ENCODE results near the gene VAV2. TPM values are rescaled to one million over a fixed set of nuclear protein-coding genes. Genes with fewer than 3 reads are reported as not detected.

Gene VAV2
- total and polyA plus RNA-seq, 2 donors = 5.4 to 9.8 TPM

DNA sequence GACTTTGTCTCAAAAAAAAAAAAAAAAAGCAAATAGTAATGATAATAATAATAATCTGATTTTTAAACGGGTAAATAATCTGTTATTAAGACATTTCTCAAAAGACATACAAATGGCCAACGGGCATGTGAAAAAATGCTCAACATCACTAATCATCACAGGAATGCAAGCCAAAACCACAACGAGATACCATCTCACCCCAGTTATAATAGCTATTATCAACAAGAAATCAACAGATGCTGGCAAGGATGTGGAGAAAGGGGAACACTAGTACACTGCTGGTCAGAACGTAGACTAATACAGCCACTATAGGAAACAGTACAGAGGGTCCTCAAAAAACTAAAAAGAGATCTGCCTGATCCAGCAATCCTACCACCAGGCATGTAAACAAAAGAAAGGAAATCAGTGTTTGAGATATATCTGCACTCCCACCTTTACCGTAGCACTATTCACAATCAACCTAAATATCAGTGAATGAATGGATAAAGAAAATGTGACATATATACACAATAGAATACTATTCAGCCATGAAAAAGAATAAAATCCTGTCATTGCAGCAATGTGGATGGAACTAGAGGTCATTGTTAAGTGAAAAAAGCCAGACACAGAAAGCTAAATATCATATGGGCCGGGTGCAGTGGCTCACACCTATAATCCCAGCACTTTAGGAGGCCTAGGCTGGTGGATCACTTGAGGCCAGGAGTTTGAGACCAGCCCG is 24.9 kb downstream of the VAV2 start:
- Histone ChIP-seq H3K4me3 (ENCODE audit: low read length in 2 of 2) (no peak overlapping the region), H3K9me3 (ENCODE audit: control insufficient read depth in 2 of 2, insufficient read depth in 1 of 2, low read length in 1 of 2) (peaks cover 0 to 7% of the 10 kb centered on the region in 2 donors), H3K27ac (ENCODE audit: low read depth in 1 of 2, low read length in 1 of 2) (no peak overlapping the region), H3K4me1 (ENCODE audit: control insufficient read depth in 2 of 2, insufficient read depth in 2 of 2, low read length in 2 of 2) (no peaks in the 10 kb centered on the region), H3K27me3 (ENCODE audit: control insufficient read depth in 2 of 2, insufficient read depth in 1 of 2, low read length in 1 of 2) (no peaks in the 10 kb centered on the region), H3K36me3 (ENCODE audit: control insufficient read depth in 2 of 2, insufficient read depth in 2 of 2, low read length in 1 of 2) (no peaks in the 10 kb centered on the region)
- 62% methylated on average over 7 of the region's 7 CpGs for WGBS
- DNase-seq (ENCODE audit: low read depth in 6 of 9, low spot score in 9 of 9) = no peak

DNA sequence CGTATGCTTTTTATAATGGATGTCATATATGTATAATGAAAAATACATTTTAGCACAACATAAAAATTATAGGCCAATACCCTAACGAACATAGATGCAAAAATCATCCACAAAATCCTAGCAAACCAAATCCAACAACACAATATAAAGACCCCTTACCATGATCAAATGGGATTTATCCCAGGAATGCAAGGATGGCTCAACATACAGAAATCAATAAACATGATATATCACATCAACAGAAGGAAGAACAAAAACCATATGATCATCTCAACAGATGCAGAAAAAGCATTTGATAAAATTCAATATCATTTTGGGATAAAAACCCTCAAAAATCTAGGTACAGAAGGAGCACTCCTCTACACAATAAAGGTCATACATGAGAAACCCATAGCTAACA is 27.7 kb downstream of the VAV2 start:
- Histone ChIP-seq H3K27ac (ENCODE audit: low read depth in 1 of 2, low read length in 1 of 2) (no peak overlapping the region), H3K36me3 (ENCODE audit: control insufficient read depth in 2 of 2, insufficient read depth in 2 of 2, low read length in 1 of 2) (no peaks in the 10 kb centered on the region), H3K27me3 (ENCODE audit: control insufficient read depth in 2 of 2, insufficient read depth in 1 of 2, low read length in 1 of 2) (no peaks in the 10 kb centered on the region), H3K4me3 (ENCODE audit: low read length in 2 of 2) (no peak overlapping the region), H3K9me3 (ENCODE audit: control insufficient read depth in 2 of 2, insufficient read depth in 1 of 2, low read length in 1 of 2) (peaks cover 0 to 7% of the 10 kb centered on the region in 2 donors), H3K4me1 (ENCODE audit: control insufficient read depth in 2 of 2, insufficient read depth in 2 of 2, low read length in 2 of 2) (no peaks in the 10 kb centered on the region)
- DNase-seq (ENCODE audit: low read depth in 6 of 9, low spot score in 9 of 9) = no peak
- 89% methylated on average over 2 of the region's 2 CpGs for WGBS

DNA sequence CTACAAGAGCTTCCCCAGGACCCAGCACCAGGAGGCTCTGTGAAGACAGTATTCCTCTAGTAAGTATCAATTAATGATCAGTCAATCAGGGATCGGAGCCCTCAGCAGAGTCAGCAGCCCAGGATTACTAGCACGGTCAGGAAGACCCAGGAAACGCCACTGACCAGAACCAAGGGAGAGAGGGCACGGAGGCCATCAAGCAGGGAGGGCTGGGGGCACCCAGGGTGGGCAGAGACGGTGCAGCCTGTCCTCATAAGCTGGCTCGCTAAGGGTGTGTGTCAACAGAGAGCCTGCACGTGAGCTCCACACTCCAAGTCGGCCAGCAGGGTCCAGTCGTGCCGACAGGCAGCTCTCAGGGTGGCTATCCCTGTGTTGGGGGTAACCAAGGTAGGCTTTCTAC is 29.0 kb downstream of the VAV2 start:
- Histone ChIP-seq H3K36me3 (ENCODE audit: control insufficient read depth in 2 of 2, insufficient read depth in 2 of 2, low read length in 1 of 2) (no peaks in the 10 kb centered on the region), H3K9me3 (ENCODE audit: control insufficient read depth in 2 of 2, insufficient read depth in 1 of 2, low read length in 1 of 2) (peaks cover 0 to 7% of the 10 kb centered on the region in 2 donors), H3K27me3 (ENCODE audit: control insufficient read depth in 2 of 2, insufficient read depth in 1 of 2, low read length in 1 of 2) (no peaks in the 10 kb centered on the region), H3K4me3 (ENCODE audit: low read length in 2 of 2) (no peak overlapping the region), H3K4me1 (ENCODE audit: control insufficient read depth in 2 of 2, insufficient read depth in 2 of 2, low read length in 2 of 2) (peaks cover 0 to 7% of the 10 kb centered on the region in 2 donors), H3K27ac (ENCODE audit: low read depth in 1 of 2, low read length in 1 of 2) (no peak overlapping the region)
- WGBS = 97% methylated on average over 10 of the region's 10 CpGs
- DNase-seq (ENCODE audit: low read depth in 6 of 9, low spot score in 9 of 9) = no peak

DNA sequence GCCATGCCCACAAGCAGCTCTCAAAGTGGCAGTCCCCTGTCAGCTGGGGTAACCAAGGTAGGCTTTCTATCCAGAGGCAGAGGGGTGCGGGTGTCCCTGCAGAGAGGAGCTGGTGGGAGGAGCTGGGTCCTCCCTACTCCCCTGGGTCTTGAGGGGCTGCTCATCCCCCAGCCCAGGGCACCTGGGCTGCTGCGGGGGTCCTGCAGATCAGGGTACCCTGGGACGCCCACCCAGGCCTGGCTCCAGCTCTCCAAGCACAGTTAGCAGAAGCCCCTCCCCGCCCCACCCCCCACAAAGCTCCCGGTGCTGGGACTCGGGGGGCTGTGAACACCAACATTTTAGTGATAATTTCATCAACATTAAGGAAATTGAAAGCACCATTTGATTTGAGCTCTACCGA is 29.8 kb downstream of the VAV2 start:
- H3K4me1 ChIP-seq (ENCODE audit: control insufficient read depth in 2 of 2, insufficient read depth in 2 of 2, low read length in 2 of 2) = peaks cover 0 to 10% of the 10 kb centered on the region in 2 donors
- 94% methylated on average over 7 of the region's 7 CpGs for WGBS

DNA sequence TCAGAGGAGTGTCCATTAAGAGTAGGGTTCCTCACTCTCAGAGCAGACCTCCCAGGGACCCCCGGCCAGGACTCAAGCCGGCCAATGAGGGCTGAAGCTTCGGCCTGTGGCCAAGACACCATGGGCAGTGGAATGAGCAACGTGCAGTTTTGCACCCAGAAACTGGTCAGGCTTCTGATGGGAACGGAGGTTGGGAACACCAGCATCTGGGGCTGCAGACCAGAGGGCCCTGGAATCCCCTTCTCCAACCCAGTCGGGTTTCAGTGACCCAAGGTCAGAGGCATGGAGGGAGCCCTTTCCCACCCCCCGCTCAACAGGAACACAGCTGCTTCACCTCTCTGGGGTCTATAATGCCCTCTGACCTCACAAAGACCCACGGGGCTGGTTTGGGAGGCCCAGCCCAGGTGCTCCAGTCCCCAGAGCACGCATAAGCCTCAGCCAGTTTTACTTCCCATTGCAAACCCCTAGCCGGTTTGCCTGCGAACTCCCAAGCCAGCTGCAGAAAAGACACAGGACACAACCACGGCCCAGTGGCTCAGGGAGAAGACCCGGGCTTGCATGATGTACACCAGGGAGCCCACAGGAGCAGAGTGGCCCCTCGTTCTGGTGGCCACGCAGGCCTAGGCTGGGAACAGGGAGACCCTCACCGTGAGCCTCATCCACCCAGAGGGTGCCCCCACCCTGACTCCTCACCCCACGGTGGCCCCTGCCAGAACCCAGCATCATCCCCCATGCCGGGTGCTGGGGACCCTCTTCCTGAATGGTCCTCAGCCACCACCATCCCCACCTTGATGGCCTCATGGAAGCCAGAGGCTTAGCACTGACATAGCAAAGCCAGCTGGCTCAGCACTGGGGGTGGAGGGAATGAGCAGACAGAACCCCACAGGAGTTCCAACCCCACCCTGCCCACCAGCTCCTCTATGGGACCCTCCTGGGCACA is 30.6 kb downstream of the VAV2 start:
- no peaks in the 10 kb centered on the region for H3K27me3 ChIP-seq (ENCODE audit: control insufficient read depth in 2 of 2, insufficient read depth in 1 of 2, low read length in 1 of 2)
- peaks cover 0 to 7% of the 10 kb centered on the region in 2 donors for H3K9me3 ChIP-seq (ENCODE audit: control insufficient read depth in 2 of 2, insufficient read depth in 1 of 2, low read length in 1 of 2)
- peaks cover 0 to 18% of the 10 kb centered on the region in 2 donors for H3K4me1 ChIP-seq (ENCODE audit: control insufficient read depth in 2 of 2, insufficient read depth in 2 of 2, low read length in 2 of 2)
- H3K4me3 ChIP-seq (ENCODE audit: low read length in 2 of 2) = no peak overlapping the region
- no peaks in the 10 kb centered on the region for H3K36me3 ChIP-seq (ENCODE audit: control insufficient read depth in 2 of 2, insufficient read depth in 2 of 2, low read length in 1 of 2)
- no peak for DNase-seq (ENCODE audit: low read depth in 6 of 9, low spot score in 9 of 9)
- WGBS = 95% methylated on average over 18 of the region's 18 CpGs
- no peak overlapping the region for H3K27ac ChIP-seq (ENCODE audit: low read depth in 1 of 2, low read length in 1 of 2)

More for the DNA sequence above, 29.8 kb downstream of the VAV2 start:
- no peak overlapping the region for H3K4me3 ChIP-seq (ENCODE audit: low read length in 2 of 2)
- H3K9me3 ChIP-seq (ENCODE audit: control insufficient read depth in 2 of 2, insufficient read depth in 1 of 2, low read length in 1 of 2) = peaks cover 0 to 7% of the 10 kb centered on the region in 2 donors
- no peaks in the 10 kb centered on the region for H3K36me3 ChIP-seq (ENCODE audit: control insufficient read depth in 2 of 2, insufficient read depth in 2 of 2, low read length in 1 of 2)
- no peak for DNase-seq (ENCODE audit: low read depth in 6 of 9, low spot score in 9 of 9)
- no peaks in the 10 kb centered on the region for H3K27me3 ChIP-seq (ENCODE audit: control insufficient read depth in 2 of 2, insufficient read depth in 1 of 2, low read length in 1 of 2)
- H3K27ac ChIP-seq (ENCODE audit: low read depth in 1 of 2, low read length in 1 of 2) = no peak overlapping the region

DNA sequence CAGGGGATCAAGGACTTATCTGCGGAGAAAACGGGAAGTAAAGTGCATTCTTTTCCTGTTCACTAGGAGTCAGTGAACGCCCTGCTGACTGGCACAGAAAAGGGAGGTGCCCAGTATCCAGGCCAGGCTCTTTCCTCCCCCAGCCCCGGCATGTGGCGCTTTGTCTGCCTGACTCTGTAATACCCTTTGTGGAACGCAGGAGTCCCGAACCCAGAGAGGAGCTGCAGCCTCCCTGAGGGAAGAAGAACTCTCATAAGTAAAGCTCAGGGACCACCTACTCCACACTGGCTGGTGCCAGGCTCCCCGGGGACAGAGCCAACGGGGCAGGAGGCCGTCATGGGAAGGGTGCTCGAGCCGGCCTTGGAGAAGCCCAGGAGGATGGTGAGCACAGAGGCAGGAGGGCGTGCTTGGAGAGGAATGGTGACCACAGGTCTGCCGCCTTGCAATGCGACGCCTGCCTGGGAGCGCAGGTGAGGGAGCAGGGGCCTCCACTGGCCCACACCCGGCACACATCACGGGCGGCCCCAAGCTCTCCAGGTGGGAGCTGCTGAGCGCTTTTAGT is 31.5 kb downstream of the VAV2 start:
- DNase-seq (ENCODE audit: low read depth in 6 of 9, low spot score in 9 of 9) = no peak
- H3K4me3 ChIP-seq (ENCODE audit: low read length in 2 of 2) = no peak overlapping the region
- H3K27me3 ChIP-seq (ENCODE audit: control insufficient read depth in 2 of 2, insufficient read depth in 1 of 2, low read length in 1 of 2) = no peaks in the 10 kb centered on the region
- no peak overlapping the region for H3K27ac ChIP-seq (ENCODE audit: low read depth in 1 of 2, low read length in 1 of 2)
- peaks cover 0 to 7% of the 10 kb centered on the region in 2 donors for H3K9me3 ChIP-seq (ENCODE audit: control insufficient read depth in 2 of 2, insufficient read depth in 1 of 2, low read length in 1 of 2)
- peaks cover 0 to 26% of the 10 kb centered on the region in 2 donors for H3K4me1 ChIP-seq (ENCODE audit: control insufficient read depth in 2 of 2, insufficient read depth in 2 of 2, low read length in 2 of 2)
- WGBS = 80% methylated on average over 21 of the region's 21 CpGs
- H3K36me3 ChIP-seq (ENCODE audit: control insufficient read depth in 2 of 2, insufficient read depth in 2 of 2, low read length in 1 of 2) = no peaks in the 10 kb centered on the region

DNA sequence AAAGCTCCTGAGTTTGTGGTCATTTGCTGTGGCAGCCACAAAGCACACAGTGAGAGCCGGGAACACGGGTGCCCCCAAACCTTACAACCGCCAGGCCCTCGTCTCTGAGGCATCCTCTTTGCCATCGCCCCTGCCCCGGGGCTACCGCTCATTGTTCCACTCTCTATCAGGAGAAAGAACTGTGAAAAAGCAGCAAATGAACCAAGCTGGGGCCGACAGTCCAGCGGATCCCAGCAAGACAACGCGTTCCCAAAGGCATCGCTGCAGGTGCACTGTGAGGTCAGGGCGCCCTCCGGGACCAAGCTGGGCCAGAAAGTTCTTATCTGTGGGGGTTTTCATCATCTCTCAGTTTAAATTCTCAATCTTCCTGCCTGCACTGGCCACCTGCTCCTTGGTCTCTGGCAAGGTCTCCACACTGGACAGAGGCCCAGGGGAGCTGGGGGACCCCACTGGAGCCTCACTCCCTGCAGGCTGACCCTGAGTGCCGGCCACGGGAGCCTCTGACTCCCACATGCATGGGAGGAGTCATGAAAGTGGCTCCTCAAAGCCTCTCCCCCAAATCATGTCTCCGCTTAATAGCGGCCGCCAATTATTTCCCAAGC is 32.1 kb downstream of the VAV2 start:
- Histone ChIP-seq H3K9me3 (ENCODE audit: control insufficient read depth in 2 of 2, insufficient read depth in 1 of 2, low read length in 1 of 2) (peaks cover 0 to 7% of the 10 kb centered on the region in 2 donors), H3K27ac (ENCODE audit: low read depth in 1 of 2, low read length in 1 of 2) (no peak overlapping the region), H3K4me3 (ENCODE audit: low read length in 2 of 2) (no peak overlapping the region), H3K4me1 (ENCODE audit: control insufficient read depth in 2 of 2, insufficient read depth in 2 of 2, low read length in 2 of 2) (peaks cover 0 to 27% of the 10 kb centered on the region in 2 donors), H3K27me3 (ENCODE audit: control insufficient read depth in 2 of 2, insufficient read depth in 1 of 2, low read length in 1 of 2) (no peaks in the 10 kb centered on the region), H3K36me3 (ENCODE audit: control insufficient read depth in 2 of 2, insufficient read depth in 2 of 2, low read length in 1 of 2) (no peaks in the 10 kb centered on the region)
- DNase-seq (ENCODE audit: low read depth in 6 of 9, low spot score in 9 of 9) = no peak
- 93% methylated on average over 19 of the region's 19 CpGs for WGBS

DNA sequence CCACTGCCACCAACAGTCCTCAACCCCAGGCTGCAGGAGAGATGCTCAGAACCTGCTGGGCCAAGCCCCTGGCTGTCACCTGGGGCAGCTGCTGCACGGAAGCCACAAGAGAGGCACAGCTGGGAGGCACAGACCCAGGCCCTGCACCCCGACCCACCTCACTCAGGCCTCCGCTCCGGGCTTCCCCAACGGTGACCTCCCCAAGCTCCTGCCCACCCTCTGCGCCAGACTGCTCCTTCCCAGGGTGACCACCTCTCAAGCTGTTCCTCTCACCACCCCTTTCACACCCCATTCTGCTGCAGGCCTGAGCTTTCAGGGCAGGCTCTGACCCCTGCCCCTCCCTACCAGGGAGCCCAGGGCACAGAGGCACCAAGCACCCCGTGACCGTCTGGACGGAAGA is 33.0 kb downstream of the VAV2 start:
- no peak for DNase-seq (ENCODE audit: low read depth in 6 of 9, low spot score in 9 of 9)
- no peak overlapping the region for H3K27ac ChIP-seq (ENCODE audit: low read depth in 1 of 2, low read length in 1 of 2)
- peaks cover 0 to 7% of the 10 kb centered on the region in 2 donors for H3K9me3 ChIP-seq (ENCODE audit: control insufficient read depth in 2 of 2, insufficient read depth in 1 of 2, low read length in 1 of 2)
- no peaks in the 10 kb centered on the region for H3K27me3 ChIP-seq (ENCODE audit: control insufficient read depth in 2 of 2, insufficient read depth in 1 of 2, low read length in 1 of 2)
- H3K4me3 ChIP-seq (ENCODE audit: low read length in 2 of 2) = no peak overlapping the region
- WGBS = 95% methylated on average over 9 of the region's 9 CpGs
- H3K36me3 ChIP-seq (ENCODE audit: control insufficient read depth in 2 of 2, insufficient read depth in 2 of 2, low read length in 1 of 2) = no peaks in the 10 kb centered on the region
- peaks cover 3 to 36% of the 10 kb centered on the region in 2 donors for H3K4me1 ChIP-seq (ENCODE audit: control insufficient read depth in 2 of 2, insufficient read depth in 2 of 2, low read length in 2 of 2)
